ENCODE data around the gene PKLR.
A peak's percentile ranks its signal among the peaks of the same experiment; 100 is the strongest.
"Not testable (repeated sequence)": the region's sequence is repeated elsewhere in the genome, so short reads cannot be mapped to it uniquely, and the experiment has no call there.

The PKLR gene

GRCh38 chr1:155295183-155295941 lies 5.9 kb downstream of the PKLR start:
- Mint-ChIP-seq H3K36me3 (ENCODE audit: low read depth) (no peaks in the 10 kb centered on the region), H3K27me3 (ENCODE audit: low read depth, poor library complexity) (peaks cover 72% of the 10 kb centered on the region), H3K4me1 (peaks cover 21% of the 10 kb centered on the region), H3K9me3 (peaks cover 4% of the 10 kb centered on the region), H3K4me3 (no peak overlapping the region), H3K27ac (no peak overlapping the region)
- no peak for TF ChIP-seq CTCF (IDR thresholded peaks at IDR 0.05)
- no peak for DNase-seq

GRCh38 chr1:155294520-155295182 lies 6.6 kb downstream of the PKLR start:
- DNase-seq, result no peak
- Mint-ChIP-seq H3K4me3 (no peak overlapping the region), H3K9me3 (peaks cover 4% of the 10 kb centered on the region)

GRCh38 chr1:155293086-155293749 lies 8.0 kb downstream of the PKLR start:
- TF ChIP-seq CTCF (IDR thresholded peaks at IDR 0.05), result no peak
- no peaks in the 10 kb centered on the region for H3K36me3 Mint-ChIP-seq (ENCODE audit: low read depth)
- peaks cover 4% of the 10 kb centered on the region for H3K9me3 Mint-ChIP-seq
- no peak overlapping the region for H3K4me3 Mint-ChIP-seq
- no peak overlapping the region for H3K27ac Mint-ChIP-seq
- peaks cover 68% of the 10 kb centered on the region for H3K27me3 Mint-ChIP-seq (ENCODE audit: low read depth, poor library complexity)
- peaks cover 21% of the 10 kb centered on the region for H3K4me1 Mint-ChIP-seq
- DNase-seq, result no peak

More at GRCh38 chr1:155294520-155295182, 6.6 kb downstream of the PKLR start:
- Mint-ChIP-seq H3K27me3 (ENCODE audit: low read depth, poor library complexity) (peaks cover 72% of the 10 kb centered on the region), H3K36me3 (ENCODE audit: low read depth) (no peaks in the 10 kb centered on the region), H3K4me1 (peaks cover 21% of the 10 kb centered on the region), H3K27ac (no peak overlapping the region)
- TF ChIP-seq CTCF (IDR thresholded peaks at IDR 0.05), result no peak

- DNase-seq, result not testable (repeated sequence)
- peaks cover 48% of the 10 kb centered on the region for H3K27me3 Mint-ChIP-seq (ENCODE audit: low read depth, poor library complexity)
These were observed 10.2 kb downstream of the PKLR start for GRCh38 chr1:155291006-155291405.

GRCh38 chr1:155287987-155288543 lies 13.2 kb downstream of the PKLR start:
- H3K27ac Mint-ChIP-seq, result no peak overlapping the region
- no peak overlapping the region for H3K4me3 Mint-ChIP-seq
- no peak for TF ChIP-seq CTCF (IDR thresholded peaks at IDR 0.05)
- H3K36me3 Mint-ChIP-seq (ENCODE audit: low read depth), result no peaks in the 10 kb centered on the region
- no peaks in the 10 kb centered on the region for H3K9me3 Mint-ChIP-seq
- peaks cover 18% of the 10 kb centered on the region for H3K27me3 Mint-ChIP-seq (ENCODE audit: low read depth, poor library complexity)
- no peak for DNase-seq
- no peaks in the 10 kb centered on the region for H3K4me1 Mint-ChIP-seq

More at GRCh38 chr1:155291006-155291405, 10.2 kb downstream of the PKLR start:
- H3K9me3 Mint-ChIP-seq; H3K36me3 Mint-ChIP-seq (ENCODE audit: low read depth); H3K4me1 Mint-ChIP-seq; H3K27ac Mint-ChIP-seq; H3K4me3 Mint-ChIP-seq: not testable (repeated sequence)

GRCh38 chr1:155286544-155286943 lies 14.7 kb downstream of the PKLR start:
- peak overlapping the region; percentile 22 for H3K27ac Mint-ChIP-seq

More at GRCh38 chr1:155286544-155286943, 14.7 kb downstream of the PKLR start:
- H3K27me3 Mint-ChIP-seq (ENCODE audit: low read depth, poor library complexity), result peaks cover 3% of the 10 kb centered on the region
- H3K36me3 Mint-ChIP-seq (ENCODE audit: low read depth), result no peaks in the 10 kb centered on the region
- no peaks in the 10 kb centered on the region for H3K9me3 Mint-ChIP-seq
- TF ChIP-seq CTCF (IDR thresholded peaks at IDR 0.05), result no peak
- H3K4me1 Mint-ChIP-seq, result no peaks in the 10 kb centered on the region
- DNase-seq, result no peak
- H3K4me3 Mint-ChIP-seq, result no peak overlapping the region

Data from nephron progenitor cell (in vitro differentiated cells).